Inferior parietal cortex (tissue), 1 donor: ENCODE results near the gene PMM2.
"Not testable (repeated sequence)": the region's sequence is repeated elsewhere in the genome, so short reads cannot be mapped to it uniquely, and the experiment has no call there.

Experiments used
- DNase-seq: peaks from one replicate; pipeline ENCODE4 v3.0.0-alpha.2; 2016; ENCODE audit errors: extremely low spot score

The PMM2 gene

DNA sequence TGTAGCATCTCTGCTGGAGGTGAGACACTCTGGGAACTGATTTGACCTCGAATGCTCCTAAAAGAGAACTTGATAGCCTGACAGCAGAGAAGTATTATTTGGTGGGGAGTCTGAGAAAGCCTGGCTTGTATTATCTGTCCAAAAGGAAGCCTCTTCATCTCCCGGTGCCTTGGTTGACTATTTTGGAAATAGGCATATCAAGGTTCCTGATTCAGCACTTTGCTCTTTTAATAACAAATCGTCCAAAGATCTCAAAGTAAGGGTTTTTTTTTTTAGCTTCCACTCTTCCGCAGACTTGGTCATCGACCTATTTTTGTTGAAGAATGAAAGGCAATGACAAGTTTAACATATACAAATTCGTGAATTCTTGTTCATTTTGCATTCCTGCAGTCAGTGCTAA lies 15.0 kb upstream of the PMM2 start:
- DNase-seq: no peak

- no peak for DNase-seq
Measured at GRCh38 chr16:8785408-8785807, 12.2 kb upstream of the PMM2 start.

DNA sequence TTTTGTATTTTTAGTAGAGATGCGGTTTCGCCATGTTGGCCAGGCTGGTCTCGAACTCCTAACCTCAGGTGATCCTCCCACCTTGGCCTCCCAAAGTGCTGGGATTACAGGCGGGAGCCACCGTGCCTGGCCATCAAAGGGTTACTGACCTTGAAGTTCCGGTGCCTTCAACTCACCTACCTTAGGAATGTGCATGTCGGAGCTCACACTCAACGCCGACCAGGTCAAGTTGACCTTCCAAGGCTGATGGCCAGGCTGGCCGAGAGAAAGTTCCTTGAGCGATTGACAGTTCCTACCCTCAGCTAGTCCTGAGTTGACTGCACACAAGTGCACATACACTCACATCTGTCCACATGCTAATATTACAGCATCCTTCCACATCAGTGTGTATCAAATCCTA lies 11.3 kb upstream of the PMM2 start:
- not testable (repeated sequence) for DNase-seq

DNA sequence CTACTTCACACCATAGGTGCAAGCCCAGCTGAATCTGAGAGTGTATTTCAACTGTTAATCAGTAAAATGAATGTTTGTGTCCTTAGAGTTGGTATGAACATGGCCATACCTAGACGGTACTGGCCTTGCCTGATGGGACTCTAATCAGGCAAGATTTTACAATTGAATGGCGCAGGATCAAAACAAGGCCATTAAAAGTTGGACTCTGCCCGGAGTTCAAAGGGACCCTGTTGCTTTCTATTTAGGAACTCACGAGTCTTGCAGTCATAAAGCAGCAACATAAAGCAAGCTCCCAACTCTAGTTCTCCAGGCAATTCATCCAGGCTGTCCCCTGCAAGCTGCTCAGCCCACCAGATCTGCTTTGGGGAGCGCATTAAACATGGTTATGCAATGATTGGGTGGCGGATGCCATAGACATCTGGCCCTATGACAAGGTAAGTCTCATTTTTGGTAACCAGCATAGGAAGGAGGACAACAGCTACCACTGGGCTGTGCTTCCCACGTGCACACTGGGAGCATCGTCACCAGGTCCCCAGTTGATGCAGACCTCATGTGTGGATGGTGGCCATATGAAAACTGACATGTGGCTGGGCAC lies 9.0 kb upstream of the PMM2 start:
- DNase-seq: no peak

GRCh38 chr16:8795091-8795490 lies 2.5 kb upstream of the PMM2 start:
- DNase-seq: no peak

GRCh38 chr16:8795818-8796217 lies 1.8 kb upstream of the PMM2 start:
- DNase-seq: no peak

- DNase-seq: no peak
Measured at GRCh38 chr16:8796469-8797363, 923 bp upstream of the PMM2 start.

DNA sequence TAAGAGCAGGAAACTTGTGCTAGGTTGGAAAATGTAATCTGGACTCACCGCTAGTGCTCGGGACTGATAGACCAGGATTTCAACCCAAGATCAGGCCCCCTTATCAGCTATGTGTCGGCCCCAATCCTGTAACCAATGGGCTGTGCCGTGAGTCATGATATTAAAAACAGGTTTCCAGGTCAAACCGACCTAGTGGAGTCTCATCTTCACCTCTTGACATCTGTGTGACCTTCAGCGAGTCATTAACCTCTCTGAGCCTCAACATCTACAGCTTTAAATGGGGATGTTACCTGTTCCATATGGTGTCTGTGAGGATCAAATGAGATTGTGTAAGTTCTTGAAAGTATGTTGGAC lies 512 bp downstream of the PMM2 start:
- no peak for DNase-seq

DNA sequence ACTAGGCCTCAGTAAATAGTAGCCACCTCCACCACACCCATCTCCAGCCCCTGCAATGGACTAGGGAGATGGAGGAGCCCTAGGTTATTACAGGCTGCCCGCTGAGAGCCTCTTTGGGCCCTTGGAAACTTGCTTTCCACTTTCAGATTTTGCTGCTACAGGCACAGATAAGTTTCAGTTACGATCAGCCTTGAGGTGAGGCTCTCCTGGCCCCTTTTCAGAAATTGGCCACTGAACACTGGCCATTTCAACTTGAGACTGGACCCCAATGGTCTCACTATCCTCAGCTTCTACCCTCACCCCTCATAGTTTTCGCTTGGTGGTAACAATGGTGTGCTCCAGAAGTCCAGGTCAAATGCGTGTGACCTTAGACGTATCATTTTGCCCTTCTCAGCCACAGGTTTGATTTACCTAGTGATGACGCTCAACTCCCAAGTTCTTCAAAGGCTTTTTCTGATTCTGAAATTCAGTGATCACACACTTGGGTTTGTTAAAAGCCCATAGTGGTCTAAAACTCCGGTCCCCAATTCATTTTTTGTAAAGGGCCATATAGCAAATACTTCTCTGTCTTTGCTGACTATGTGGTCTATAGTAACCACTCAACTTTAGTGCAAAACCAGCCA lies 1.0 kb downstream of the PMM2 start:
- no peak for DNase-seq

GRCh38 chr16:8801701-8802100 lies 4.1 kb downstream of the PMM2 start:
- no peak for DNase-seq

- DNase-seq: not testable (repeated sequence)
Measured at GRCh38 chr16:8803733-8804132, 6.1 kb downstream of the PMM2 start.

- no peak for DNase-seq
Measured at GRCh38 chr16:8804313-8804712, 6.7 kb downstream of the PMM2 start.

DNA sequence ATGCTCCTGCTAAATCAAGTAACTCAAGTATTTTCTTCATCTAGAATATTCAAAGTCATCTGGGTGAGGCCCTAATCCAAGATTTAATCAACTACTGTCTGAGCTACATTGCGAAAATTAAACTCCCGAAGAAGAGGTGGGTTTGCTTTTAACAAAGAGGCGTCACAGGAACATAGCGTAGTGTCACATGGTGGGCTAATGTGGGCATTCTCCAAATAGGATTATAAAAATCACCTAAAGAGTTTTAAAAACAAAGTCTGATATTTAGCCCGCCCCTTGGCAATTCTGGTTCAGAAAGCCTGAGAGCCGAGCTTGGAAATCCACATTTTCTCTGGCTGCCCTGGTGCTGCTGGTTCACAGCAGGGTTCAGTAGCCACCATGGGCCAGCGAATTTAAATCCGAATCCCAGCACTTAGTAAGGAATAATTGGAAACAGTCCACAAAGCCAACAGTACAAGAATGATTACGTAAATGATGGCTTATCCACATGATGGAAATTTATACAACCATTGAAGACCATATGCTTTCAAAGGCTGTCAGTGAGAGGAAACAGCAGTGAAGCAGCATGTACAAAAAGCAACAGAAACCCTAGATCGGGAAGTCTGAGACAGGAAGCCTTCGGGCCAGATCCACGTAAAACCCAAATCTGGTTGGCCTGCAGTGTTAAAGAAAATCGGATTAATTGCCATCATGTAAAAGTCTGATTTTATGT lies 8.8 kb downstream of the PMM2 start:
- DNase-seq: no peak

- no peak for DNase-seq
Measured at GRCh38 chr16:8807189-8807588, 9.6 kb downstream of the PMM2 start.

DNA sequence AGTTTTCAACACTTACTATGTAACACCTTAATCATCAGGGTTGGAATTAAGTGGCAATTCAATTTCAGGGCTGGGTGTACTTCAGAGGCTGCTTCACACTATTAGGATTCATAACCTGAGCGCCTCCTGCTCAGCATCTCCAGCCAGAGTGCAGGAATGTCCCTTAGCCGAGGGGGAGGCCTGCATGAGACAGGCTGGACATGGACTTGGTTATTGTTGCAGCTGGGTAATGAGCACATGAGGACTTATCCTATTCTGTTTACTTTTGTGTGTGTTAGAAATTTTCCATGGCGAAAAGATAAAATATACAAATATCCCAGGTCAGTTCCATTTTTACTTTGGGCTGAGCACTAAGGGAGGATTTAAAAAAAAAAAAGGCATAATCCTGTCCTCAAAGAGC lies 10.4 kb downstream of the PMM2 start:
- no peak for DNase-seq

- DNase-seq: no peak
Measured at GRCh38 chr16:8808613-8809353, 11.1 kb downstream of the PMM2 start.

DNA sequence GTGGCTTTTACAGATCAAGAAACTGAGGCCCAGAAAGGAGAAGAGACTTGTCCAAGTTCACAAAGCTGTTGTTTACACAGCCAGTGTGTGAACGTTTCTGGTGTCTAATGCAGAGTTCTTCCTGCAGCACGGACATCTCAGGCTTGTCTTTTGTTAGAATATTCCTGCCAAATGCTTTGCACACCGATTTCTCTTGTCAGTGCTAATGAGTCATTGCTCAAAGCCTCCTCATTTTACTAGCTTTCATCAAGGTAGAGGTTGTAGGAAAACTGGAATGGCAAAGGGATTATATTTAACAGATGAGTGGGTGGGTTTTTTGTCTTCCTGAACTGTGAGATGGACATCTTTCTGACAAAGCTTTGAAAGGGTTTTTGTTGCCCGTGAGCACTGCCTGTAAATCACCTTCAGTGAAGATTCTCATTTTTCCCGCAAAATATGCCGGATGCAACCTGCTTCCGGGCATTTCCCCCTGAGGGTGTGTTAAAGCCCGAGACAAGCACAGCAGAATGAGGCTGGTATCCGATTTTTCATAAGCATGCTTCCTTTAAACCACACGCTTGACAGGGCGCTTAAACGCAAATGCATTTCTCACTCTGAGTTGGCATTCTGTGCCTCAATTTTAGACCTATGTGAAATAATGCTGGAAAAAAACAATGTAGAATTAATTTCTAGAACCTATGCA lies 14.7 kb downstream of the PMM2 start:
- DNase-seq: no peak

GRCh38 chr16:8814095-8814806 lies 16.6 kb downstream of the PMM2 start:
- DNase-seq: no peak

- no peak for DNase-seq
Measured at GRCh38 chr16:8816967-8817655, 19.5 kb downstream of the PMM2 start.
